Naive B cell (primary cell): ENCODE measurements around the gene SLC5A2. TPM values are rescaled to one million over a fixed set of nuclear protein-coding genes. Genes with fewer than 3 reads are reported as not detected.

Experiments used
- ATAC-seq, 2 donors: fragments of 150-1000 bp; cut with Tn5 transposase; 2 replicates each; pipeline ENCODE4 v1.10.0; 2021; ENCODE audit warnings: low read depth in 2 of 2, mild to moderate bottlenecking in 2 of 2, moderate library complexity in 2 of 2
- DNase-seq: peaks from one replicate; pipeline ENCODE4 v3.0.0; 2022
- H3K27ac Mint-ChIP-seq, 6 donors: one replicate each; pipeline ENCODE4 v1.8.0; 2020 to 2022; ENCODE audit warnings: mild to moderate bottlenecking in 6 of 6, mixed read lengths in 6 of 6, moderate library complexity in 5 of 6, inconsistent platforms in 2 of 6
- H3K27me3 Mint-ChIP-seq, 3 donors: one replicate each; pipeline ENCODE4 v1.8.0; 2021 to 2022; ENCODE audit warnings: mixed read lengths in 3 of 3, mild to moderate bottlenecking in 1 of 3
- H3K36me3 Mint-ChIP-seq, 2 donors: one replicate each; pipeline ENCODE4 v1.8.0; 2020 to 2022; ENCODE audit warnings: mixed read lengths in 2 of 2, inconsistent platforms in 1 of 2, mild to moderate bottlenecking in 1 of 2
- H3K4me1 Mint-ChIP-seq, 3 donors: one replicate each; pipeline ENCODE4 v1.8.0; 2020 to 2022; ENCODE audit warnings: mixed read lengths in 3 of 3, inconsistent platforms in 1 of 3, mild to moderate bottlenecking in 1 of 3, moderate library complexity in 1 of 3
- H3K4me3 Mint-ChIP-seq, 8 donors: one replicate each; pipeline ENCODE4 v1.8.0; 2020 to 2022; ENCODE audit warnings: mild to moderate bottlenecking in 8 of 8, mixed read lengths in 8 of 8, moderate library complexity in 8 of 8, inconsistent platforms in 2 of 8
- H3K9me3 Mint-ChIP-seq, 7 donors: one replicate each; pipeline ENCODE4 v1.8.0; 2020 to 2022; ENCODE audit warnings: mixed read lengths in 7 of 7, mild to moderate bottlenecking in 5 of 7, inconsistent platforms in 2 of 7, moderate library complexity in 1 of 7
- polyA plus RNA-seq, 6 donors: library from polyadenylated mRNA; unstranded; fragments of 300-500 nt; fragmentation: Illumina TruSeq; gene quantifications; one replicate each; pipeline ENCODE4 v1.2.3, GENCODE V29; 2021; ENCODE audit warnings: low read depth in 6 of 6

Gene SLC5A2
- polyA plus RNA-seq, 6 donors from 2014 or later, result 0.15 to 0.20 (median 0.18) TPM; not detected in 3

DNA sequence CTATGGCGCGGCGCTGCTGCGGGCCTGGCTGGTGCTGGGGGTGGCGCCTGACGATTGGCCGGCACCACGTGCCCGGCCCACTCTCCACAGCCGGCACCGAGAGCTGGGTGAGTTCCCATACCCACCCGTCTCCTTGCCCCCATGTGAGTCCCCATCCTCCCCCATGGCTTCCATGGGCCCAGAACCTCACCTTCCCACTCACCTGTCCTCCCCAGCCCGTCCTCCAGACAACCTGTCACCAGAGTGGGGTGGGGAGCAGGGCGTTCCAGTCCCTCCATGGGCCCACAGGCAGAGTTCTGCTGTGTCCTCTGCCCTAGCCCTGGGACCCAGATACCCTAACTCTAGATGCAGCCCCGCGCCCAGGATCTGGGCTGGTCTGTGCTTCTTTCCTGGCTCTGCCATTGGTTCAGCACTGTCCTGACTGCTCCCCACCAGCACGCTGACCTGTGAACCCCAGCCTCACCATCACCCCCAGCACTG, 18.1 kb upstream of the SLC5A2 start:
- H3K4me3 Mint-ChIP-seq, result no peak overlapping the region
- peak overlapping the region in 2 of 6 donors; percentile 3 to 31 for H3K27ac Mint-ChIP-seq
- no peaks in the 10 kb centered on the region for H3K9me3 Mint-ChIP-seq
- H3K36me3 Mint-ChIP-seq, result peaks cover 5 to 33% of the 10 kb centered on the region in 2 donors
- peaks cover 25 to 30% (median 27%) of the 10 kb centered on the region in 3 donors for H3K4me1 Mint-ChIP-seq
- no peak for DNase-seq
- no peak for ATAC-seq
- no peaks in the 10 kb centered on the region for H3K27me3 Mint-ChIP-seq

DNA sequence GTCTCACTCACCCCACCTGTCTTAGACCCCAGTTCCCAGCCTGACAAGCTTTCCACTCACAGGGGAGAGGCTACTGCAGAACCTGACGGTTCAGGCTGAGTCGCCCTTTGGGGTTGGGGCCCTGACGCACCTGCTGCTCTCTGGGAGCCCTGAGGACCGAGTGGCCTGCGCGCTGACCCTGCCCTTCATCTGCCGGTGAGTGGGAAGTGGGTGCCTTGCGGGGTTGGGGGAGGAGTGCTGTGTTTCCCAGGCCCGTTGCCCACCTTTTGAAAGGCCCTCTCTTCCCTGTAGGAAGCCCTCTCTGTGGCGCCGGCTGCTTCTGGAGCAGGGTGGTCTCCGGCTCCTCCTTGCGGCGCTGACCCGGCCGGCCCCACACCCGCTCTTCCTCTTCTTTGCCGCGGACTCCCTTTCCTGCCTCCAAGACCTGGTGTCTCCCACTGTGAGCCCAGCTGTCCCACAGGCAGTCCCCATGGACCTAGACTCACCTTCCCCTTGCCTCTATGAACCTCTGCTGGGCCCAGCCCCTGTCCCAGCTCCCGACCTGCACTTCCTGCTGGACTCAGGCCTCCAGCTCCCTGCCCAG, 17.0 kb upstream of the SLC5A2 start:
- DNase-seq (no peak), ATAC-seq (no peak)
- peaks cover 0 to under 1% (median 0%) of the 10 kb centered on the region in 3 donors for H3K27me3 Mint-ChIP-seq
- H3K4me1 Mint-ChIP-seq, result peaks cover 15 to 26% (median 20%) of the 10 kb centered on the region in 3 donors
- H3K27ac Mint-ChIP-seq, result peak overlapping the region in 2 of 6 donors; percentile 31 to 39
- peaks cover 5 to 33% of the 10 kb centered on the region in 2 donors for H3K36me3 Mint-ChIP-seq
- no peak overlapping the region for H3K4me3 Mint-ChIP-seq
- H3K9me3 Mint-ChIP-seq, result no peaks in the 10 kb centered on the region

DNA sequence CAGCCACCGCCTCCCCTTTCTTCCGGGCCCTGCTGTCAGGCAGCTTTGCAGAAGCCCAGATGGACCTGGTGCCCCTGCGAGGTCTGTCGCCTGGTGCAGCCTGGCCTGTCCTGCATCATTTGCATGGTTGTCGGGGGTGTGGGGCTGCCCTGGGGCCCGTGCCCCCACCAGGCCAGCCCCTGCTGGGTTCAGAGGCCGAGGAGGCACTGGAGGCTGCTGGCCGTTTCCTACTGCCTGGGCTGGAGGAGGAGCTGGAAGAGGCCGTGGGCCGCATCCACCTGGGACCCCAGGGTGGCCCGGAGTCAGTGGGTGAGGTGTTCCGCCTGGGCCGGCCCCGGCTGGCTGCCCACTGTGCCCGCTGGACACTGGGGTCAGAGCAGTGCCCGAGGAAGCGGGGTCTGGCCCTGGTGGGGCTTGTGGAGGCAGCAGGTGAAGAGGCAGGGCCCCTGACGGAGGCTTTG, 16.5 kb upstream of the SLC5A2 start:
- DNase-seq (no peak), ATAC-seq (no peak)
- H3K4me1 Mint-ChIP-seq, result peaks cover 15 to 30% (median 18%) of the 10 kb centered on the region in 3 donors
- H3K4me3 Mint-ChIP-seq, result peak overlapping the region in 3 of 8 donors; percentile 62 to 80 (median 73)
- no peaks in the 10 kb centered on the region for H3K9me3 Mint-ChIP-seq
- H3K27ac Mint-ChIP-seq, result peak overlapping the region in 2 of 6 donors; percentile 39 to 84
- peaks cover 0 to 6% (median 0%) of the 10 kb centered on the region in 3 donors for H3K27me3 Mint-ChIP-seq
- peaks cover 5 to 33% of the 10 kb centered on the region in 2 donors for H3K36me3 Mint-ChIP-seq

DNA sequence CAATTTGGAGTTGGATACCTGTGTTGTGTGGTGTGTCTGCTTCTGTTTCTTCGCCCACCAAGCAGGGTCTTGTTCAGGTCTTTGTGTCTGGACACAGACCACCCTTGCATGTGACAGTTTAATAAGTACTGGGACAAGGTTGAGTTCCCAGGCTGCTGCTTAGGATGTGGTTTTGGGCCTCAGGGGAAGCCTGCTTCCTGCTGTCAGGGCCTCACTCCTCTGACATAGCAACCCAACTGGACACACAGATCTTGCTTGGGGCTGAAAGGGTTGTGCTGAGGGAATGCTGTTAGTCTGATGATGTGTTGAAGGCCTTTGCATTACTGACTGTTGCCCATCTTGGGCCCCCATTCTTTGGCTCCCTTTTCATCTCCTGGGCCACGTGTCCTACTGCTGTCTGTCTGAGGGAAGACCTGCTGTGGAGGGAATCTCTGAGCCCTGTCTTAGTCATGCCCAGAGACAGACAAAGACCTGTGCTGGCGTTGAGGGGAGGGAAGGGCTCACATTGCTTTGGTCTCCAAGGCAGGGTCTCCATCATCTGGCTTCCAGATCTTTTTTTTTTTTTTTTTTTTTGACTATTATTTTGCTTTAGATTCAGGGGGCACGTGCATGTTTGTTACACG, 15.7 kb upstream of the SLC5A2 start:
- H3K27me3 Mint-ChIP-seq, result peaks cover 0 to 11% (median 0%) of the 10 kb centered on the region in 3 donors
- peaks cover 16 to 35% (median 21%) of the 10 kb centered on the region in 3 donors for H3K4me1 Mint-ChIP-seq
- no peak for DNase-seq
- H3K27ac Mint-ChIP-seq, result peak overlapping the region in 4 of 6 donors; percentile 13 to 88 (median 70)
- no peaks in the 10 kb centered on the region for H3K9me3 Mint-ChIP-seq
- peak; percentile 63 to 93 for ATAC-seq
- peaks cover 5 to 33% of the 10 kb centered on the region in 2 donors for H3K36me3 Mint-ChIP-seq
- H3K4me3 Mint-ChIP-seq, result peak overlapping the region in 4 of 8 donors; percentile 49 to 80 (median 68)

DNA sequence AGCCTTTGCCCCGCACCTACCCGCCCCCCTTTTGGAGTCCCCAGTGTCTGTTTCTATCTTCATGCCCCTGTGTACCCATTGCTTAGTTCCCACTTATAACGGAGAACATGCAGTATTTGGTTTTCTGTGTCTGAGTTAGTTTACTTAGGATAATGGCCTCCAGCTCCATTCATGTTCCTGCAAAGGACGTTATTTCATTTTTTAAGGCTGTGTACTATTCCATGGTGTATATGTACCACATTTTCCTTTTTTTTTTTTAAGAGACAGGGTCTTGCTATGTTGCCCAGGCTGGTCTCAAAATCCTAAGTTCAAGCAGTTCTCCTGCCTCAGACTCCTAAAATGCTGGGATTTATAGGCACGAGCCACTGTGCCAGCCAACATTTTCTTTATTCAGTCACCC, 15.1 kb upstream of the SLC5A2 start:
- ATAC-seq (no peak), DNase-seq (no peak)
- Mint-ChIP-seq H3K27me3 (peaks cover 0 to 16% (median 0%) of the 10 kb centered on the region in 3 donors), H3K36me3 (peaks cover 2 to 30% of the 10 kb centered on the region in 2 donors), H3K27ac (peak overlapping the region in 1 of 6 donors; percentile 84), H3K4me1 (peaks cover 22 to 39% (median 27%) of the 10 kb centered on the region in 3 donors), H3K4me3 (peak overlapping the region in 3 of 8 donors; percentile 62 to 80 (median 73)), H3K9me3 (no peaks in the 10 kb centered on the region)

DNA sequence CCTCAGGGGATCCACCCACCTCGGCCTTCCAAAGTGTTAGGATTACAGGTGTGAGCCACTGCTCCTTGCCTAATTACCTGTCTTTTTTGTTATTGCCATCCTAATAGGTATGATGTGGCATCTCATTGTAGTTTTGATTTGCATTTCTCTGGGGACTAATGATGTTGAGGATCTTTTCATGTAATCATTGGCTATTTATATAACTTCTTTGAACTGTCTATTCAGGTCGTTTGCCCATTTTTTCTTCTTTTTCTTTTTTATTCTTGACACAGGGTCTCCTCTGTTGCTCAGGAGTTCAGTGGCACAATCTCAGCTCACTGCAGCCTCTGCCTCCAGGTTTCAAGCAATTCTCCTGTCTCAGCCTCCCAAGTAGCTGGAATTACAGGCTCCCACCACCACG, 12.3 kb upstream of the SLC5A2 start:
- no peak for ATAC-seq
- H3K27me3 Mint-ChIP-seq, result peaks cover 0 to 21% (median 0%) of the 10 kb centered on the region in 3 donors
- DNase-seq, result no peak
- peak overlapping the region in 3 of 8 donors; percentile 29 to 76 (median 37) for H3K4me3 Mint-ChIP-seq
- H3K27ac Mint-ChIP-seq, result no peak overlapping the region
- H3K9me3 Mint-ChIP-seq, result no peaks in the 10 kb centered on the region
- peaks cover 22 to 43% (median 29%) of the 10 kb centered on the region in 3 donors for H3K4me1 Mint-ChIP-seq
- H3K36me3 Mint-ChIP-seq, result peaks cover 0 to 7% of the 10 kb centered on the region in 2 donors

DNA sequence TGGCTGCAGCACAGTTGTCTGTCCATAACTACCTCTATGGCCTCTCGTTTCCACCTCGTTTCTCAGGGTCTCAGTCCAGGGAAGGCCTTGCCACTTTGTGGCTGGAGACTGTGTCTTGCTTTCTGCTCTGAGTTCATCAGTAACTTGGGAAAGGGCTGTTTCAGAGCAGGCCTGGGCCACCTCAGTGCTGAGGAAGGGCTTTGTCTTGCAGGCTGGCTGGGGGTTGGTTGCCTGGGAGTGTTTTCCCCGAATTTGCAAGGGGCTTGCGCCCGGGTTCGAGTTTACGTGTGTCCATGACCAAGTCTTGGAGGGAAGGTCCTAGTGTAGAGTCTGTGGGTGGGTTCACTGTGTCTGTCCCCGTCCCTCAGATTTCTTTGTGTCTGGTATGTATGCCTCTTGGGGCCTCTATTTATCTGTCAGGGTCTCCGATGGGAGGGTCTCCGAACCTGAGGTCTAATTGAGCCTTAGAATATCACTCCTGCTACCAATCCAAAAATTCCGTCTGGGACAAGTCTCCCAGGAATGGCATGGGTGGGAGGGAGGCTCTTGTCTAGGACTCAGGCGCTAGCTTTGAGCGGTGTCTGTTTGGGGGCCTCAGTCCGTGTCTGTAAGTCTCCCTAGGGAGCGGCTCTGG, 11.6 kb upstream of the SLC5A2 start:
- ATAC-seq (no peak), DNase-seq (no peak)
- Mint-ChIP-seq H3K4me1 (peaks cover 27 to 38% (median 36%) of the 10 kb centered on the region in 3 donors), H3K36me3 (no peaks in the 10 kb centered on the region), H3K27ac (peak overlapping the region in 2 of 6 donors; percentile 3 to 52), H3K4me3 (peak overlapping the region in 7 of 8 donors; percentile 36 to 76 (median 68)), H3K27me3 (peaks cover 0 to 21% (median 0%) of the 10 kb centered on the region in 3 donors), H3K9me3 (no peaks in the 10 kb centered on the region)

DNA sequence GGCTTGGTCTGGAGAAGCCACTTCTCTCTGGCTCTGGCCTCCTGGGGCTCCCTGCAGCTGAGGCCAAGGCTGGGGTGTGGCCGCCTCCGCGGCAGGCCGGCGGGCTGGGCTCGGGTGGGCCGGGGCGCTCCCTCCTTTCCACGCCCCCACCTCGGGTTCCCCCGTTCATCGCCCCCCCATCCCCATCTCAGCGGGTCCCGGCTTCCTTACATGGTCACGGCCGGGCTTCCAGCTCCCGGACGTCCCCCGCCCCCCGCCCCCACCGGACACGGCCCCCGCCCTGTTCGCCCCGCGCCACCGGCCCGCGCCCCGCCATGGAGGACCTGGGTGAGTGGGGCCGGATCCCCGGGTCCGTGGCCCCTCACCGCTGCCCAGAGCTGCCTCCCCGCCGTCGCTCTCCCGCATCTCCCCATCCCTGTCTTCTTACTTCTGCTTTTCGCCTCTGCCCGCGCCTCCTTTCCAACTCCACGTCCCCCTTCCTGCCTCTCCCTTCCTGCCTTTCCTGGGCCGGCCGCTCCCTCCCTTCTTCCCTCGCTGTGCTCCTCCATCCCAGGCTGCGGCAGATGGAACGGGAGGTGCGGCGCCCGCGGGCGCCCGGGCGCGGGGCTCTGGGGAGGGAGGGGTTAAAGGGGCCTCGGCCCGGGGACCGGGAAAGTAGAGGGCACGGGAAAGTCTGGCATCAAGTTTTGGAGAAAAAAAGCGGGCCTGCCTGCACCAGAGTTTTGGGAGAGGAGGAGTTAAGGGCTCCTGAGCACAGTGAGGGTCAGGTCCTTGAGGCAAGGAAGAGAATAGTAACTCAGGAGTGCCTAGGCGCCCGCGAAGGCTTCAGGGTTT, 10.8 kb upstream of the SLC5A2 start, which contains the start of gene TGFB1I1:
TSS of gene TGFB1I1 (plus strand) at position 278 of the 834 bp plus-strand sequence. CDS start at position 315, 37 bp downstream.
- DNase-seq, result no peak
- no peaks in the 10 kb centered on the region for H3K36me3 Mint-ChIP-seq
- peak within 1 kb of the TSS; percentile 69 to 87 (median 78) for H3K4me3 Mint-ChIP-seq
- H3K27me3 Mint-ChIP-seq, result peaks cover 0 to 21% (median 0%) of the 10 kb centered on the region in 3 donors
- H3K27ac Mint-ChIP-seq, result peak within 1 kb of the TSS in 3 of 6 donors; percentile 3 to 65 (median 62)
- no peaks in the 10 kb centered on the region for H3K9me3 Mint-ChIP-seq
- ATAC-seq, result peak in 1 of 2 donors; percentile 24
- H3K4me1 Mint-ChIP-seq, result peaks cover 29 to 36% (median 36%) of the 10 kb centered on the region in 3 donors

DNA sequence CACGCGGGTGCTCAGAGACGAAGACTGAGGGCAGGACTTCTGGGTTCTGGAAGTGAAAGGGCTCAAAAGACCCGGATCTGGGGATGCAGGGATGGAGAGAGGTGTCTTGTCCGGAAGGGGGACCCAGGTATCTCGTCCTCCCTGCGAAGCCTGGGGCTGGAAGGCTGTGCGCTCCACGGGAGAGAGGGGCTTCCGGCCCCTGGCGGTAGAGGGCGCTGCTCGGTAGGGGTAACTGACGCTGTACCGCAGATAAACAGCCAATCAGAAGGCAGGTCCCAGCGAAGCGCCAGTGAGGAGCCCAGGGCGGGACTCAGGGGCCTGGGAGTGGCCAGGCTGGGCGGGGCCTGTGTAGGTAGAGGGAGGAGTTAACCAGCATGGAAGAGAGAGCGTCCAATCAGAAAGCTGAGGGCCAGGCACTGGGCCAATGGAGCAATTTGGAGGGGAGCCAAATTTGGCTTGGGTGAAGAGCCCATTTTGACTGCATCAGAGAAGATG, 10.2 kb upstream of the SLC5A2 start:
- Mint-ChIP-seq H3K4me3 (peak overlapping the region; percentile 69 to 87 (median 78)), H3K36me3 (no peaks in the 10 kb centered on the region), H3K9me3 (no peaks in the 10 kb centered on the region), H3K27ac (peak overlapping the region in 2 of 6 donors; percentile 62 to 65), H3K27me3 (peaks cover 0 to 21% (median 0%) of the 10 kb centered on the region in 3 donors), H3K4me1 (peaks cover 29 to 32% (median 29%) of the 10 kb centered on the region in 3 donors)
- peak; percentile 23 for DNase-seq
- peak; percentile 39 to 54 for ATAC-seq

DNA sequence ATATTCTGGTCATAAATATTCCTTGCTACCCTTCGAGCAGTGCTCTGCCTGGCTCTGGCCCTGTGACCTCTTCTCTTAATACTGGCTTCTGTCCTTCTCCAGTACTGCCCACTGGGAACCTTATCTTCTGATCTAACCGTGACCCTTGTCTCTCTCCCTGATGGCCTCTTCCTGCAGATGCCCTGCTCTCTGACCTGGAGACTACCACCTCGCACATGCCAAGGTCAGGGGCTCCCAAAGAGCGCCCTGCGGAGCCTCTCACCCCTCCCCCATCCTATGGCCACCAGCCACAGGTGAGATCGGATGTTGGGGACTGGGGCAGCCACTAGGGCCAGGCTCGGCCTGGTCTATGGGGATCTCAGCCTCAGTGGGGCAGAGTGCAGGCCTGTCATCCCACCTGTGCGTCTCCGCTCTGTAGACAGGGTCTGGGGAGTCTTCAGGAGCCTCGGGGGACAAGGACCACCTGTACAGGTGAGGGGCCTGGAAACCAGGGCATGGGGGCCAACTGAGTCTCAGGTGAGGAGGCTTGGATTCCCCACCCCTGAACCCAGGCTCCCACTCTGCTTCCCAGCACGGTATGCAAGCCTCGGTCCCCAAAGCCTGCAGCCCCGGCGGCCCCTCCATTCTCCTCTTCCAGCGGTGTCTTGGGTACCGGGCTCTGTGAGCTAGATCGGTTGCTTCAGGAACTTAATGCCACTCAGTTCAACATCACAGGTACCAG, 9.5 kb upstream of the SLC5A2 start:
- DNase-seq, result no peak
- peaks cover 0 to 21% (median 0%) of the 10 kb centered on the region in 3 donors for H3K27me3 Mint-ChIP-seq

DNA sequence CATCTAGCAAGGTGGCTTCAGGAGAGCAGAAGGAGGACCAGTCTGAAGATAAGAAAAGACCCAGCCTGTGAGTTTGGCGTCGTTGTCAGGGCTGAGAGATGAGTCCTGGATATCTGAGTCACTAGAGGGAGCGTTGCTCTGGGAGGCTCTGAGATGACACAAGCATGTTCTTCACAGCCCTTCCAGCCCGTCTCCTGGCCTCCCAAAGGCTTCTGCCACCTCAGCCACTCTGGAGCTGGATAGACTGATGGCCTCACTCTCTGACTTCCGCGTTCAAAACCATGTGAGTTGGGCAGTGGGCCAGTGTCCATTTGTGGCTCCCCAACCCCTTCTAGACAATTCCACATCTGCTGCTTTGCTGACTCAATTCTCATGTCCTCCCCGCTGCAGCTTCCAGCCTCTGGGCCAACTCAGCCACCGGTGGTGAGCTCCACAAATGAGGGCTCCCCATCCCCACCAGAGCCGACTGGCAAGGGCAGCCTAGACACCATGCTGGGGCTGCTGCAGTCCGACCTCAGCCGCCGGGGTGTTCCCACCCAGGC, 8.7 kb upstream of the SLC5A2 start:
- ATAC-seq (no peak), DNase-seq (no peak)
- Mint-ChIP-seq H3K4me3 (peak overlapping the region in 2 of 8 donors; percentile 2 to 80), H3K27ac (no peak overlapping the region), H3K36me3 (no peaks in the 10 kb centered on the region), H3K4me1 (peaks cover 26 to 31% (median 29%) of the 10 kb centered on the region in 3 donors), H3K9me3 (no peaks in the 10 kb centered on the region), H3K27me3 (peaks cover 0 to 24% (median 0%) of the 10 kb centered on the region in 3 donors)

More for the DNA sequence above, 9.5 kb upstream of the SLC5A2 start:
- Mint-ChIP-seq H3K4me3 (peak overlapping the region in 7 of 8 donors; percentile 27 to 82 (median 77)), H3K4me1 (peaks cover 26 to 31% (median 29%) of the 10 kb centered on the region in 3 donors), H3K27ac (no peak overlapping the region), H3K9me3 (no peaks in the 10 kb centered on the region), H3K36me3 (no peaks in the 10 kb centered on the region)
- no peak for ATAC-seq
